HS-5 (cell line): Measurements from ENCODE around the gene ECI2.

Source experiments
- DNase-seq: peaks from one replicate; pipeline ENCODE4 v3.0.0-alpha.2; 2012; ENCODE audit warnings: low read depth

The ECI2 gene, protein sequence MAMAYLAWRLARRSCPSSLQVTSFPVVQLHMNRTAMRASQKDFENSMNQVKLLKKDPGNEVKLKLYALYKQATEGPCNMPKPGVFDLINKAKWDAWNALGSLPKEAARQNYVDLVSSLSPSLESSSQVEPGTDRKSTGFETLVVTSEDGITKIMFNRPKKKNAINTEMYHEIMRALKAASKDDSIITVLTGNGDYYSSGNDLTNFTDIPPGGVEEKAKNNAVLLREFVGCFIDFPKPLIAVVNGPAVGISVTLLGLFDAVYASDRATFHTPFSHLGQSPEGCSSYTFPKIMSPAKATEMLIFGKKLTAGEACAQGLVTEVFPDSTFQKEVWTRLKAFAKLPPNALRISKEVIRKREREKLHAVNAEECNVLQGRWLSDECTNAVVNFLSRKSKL

DNA sequence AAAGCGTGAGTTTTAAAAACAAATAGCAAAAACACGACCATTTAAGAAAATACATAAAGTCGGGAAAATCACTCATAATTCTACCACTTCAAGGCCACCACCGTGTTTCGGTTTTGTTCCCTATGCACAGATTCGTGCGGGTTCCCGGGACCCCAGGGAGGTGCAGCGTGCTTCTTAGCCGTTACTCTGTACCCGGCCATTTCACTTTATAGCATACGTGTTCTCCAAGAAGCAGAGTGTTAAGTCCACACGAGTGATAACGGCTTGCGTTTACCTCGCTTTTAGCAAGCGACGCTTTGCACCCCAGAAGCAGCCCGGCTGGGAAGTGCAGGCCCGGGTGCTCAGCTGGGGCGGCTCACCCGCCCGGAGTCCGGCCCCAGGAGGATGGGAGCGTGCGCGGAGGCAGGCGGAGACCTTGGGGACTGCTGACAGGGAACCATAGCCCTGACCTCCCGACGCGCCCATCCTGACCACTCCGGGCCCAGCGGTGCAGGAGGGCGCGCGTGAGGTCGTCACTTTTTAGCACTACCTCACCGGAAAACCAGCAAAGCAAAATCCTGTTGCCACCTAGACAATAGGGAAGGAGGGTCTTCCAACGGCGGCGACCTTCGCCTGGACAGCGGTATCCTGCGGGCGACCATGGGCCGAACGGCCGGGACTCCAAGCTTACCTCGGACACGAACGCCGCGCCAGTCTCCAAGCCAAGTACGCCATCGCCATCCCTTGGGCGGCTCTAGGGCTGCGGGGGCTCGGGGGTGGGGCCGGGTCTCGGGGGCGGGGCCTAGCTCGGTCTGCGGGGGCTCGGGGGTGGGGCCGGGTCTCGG lies at the start of gene ECI2:
ECI2 (minus strand) TSS at position 735 of the 824 bp plus-strand sequence; CDS start at position 720, 15 bp downstream.
- DNase-seq = peak; percentile 36

DNA sequence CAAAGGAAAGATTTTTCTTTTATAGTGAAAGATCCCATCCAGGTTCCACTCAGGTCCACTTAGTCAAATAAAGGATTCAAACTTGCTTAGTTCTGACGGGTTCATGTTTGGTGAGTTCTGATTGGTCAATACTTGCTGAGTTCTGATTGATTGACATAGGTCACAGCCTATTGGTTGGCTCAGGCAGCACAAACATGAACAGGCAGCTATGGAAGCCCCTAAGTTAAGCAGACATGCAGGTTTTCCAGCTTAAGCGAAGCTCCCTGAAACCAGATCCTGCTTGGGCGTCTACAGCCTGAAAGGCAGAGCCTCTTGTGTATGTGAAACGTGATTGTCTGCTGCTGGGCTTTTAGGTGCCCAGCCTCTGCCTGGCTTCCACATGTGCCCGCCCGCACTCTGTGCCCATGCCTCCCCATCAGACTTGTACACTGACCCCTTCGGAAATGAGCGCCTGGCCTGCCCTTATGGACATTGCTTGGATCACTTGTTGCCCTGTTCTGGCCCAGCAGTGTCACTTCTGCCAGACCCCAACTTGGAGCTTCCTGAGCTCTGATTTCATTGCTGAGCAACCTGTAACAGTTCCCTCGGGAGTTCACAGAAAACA lies 45.4 kb upstream of the ECI2 start:
- DNase-seq = no peak

DNA sequence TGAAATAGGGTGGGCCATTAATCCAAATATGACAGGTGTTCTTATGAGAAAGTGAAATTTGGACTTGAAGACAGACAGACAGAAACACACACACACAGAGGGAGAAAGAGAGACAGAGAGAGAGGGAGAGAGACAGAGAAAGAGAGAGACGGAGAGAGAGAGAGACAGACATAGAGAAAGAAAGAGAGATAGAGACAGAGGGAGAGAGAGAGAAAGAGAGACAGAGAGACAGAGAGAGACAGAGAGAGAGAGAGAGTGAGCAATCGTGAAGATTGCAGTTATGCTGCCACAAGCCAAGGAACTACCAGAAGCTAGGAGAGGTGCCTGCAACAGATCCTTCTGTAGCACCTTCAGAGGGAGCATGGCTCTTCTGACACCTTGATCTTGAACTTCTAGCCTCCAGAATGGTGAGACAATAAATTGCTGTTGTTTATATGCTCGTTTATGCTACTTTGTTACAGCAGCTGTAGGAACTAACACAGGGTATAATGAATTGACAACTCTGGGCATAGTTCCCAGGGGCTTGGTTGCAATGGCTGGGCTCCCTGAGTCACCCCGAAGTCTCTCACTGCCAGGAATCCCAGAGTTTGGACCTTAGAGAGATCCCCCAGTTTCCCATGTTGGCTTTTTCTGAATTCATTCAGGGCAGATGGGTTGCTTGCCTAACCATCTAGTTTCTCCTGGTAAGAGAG lies 44.7 kb upstream of the ECI2 start:
- no peak for DNase-seq

DNA sequence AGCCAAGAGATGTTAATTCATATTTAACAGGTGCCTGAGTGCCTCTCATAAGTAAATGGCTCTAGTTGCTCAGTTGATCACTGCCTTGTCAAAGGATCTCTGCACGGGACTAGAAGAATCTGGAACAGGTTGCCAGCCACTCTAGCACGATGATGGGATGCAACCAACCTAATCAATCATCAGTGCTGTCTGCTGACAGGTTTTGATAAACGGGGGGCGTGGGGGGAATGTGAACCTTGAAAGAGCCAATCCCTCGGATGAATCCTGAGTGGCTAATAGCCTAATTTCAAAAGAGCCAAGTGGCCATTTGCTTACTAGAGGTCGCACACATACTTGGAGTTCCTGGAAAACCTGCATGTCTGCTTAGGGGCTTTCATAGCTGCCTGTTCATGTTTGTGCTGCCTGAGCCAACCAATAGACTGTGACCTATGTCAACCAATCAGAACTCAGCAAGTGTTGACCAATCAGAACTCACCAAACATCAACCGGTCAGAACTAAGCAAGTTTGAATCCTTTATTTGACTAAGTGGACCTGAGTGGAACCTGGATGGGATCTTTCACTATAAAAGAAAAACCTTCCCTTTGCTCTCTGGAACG lies 43.5 kb upstream of the ECI2 start:
- DNase-seq = no peak

DNA sequence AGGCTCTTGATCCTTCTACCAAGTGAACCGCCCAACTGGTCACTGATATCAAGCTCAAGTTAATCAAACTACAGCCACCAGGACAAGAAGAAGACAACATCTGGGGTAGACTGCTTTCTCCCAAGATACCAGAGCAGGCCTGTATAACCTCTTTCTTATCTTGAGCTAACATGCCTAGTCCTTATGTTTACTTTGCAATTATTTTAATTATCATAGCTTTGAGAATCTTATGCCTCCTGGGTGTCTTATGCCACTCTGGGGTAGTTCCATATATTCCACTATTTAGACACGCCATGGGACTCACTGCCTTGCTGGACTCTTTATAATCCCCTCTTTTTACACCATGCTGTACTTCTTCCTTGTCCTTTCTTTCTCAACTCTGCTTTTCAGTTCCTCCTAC lies 41.5 kb upstream of the ECI2 start:
- no peak for DNase-seq

DNA sequence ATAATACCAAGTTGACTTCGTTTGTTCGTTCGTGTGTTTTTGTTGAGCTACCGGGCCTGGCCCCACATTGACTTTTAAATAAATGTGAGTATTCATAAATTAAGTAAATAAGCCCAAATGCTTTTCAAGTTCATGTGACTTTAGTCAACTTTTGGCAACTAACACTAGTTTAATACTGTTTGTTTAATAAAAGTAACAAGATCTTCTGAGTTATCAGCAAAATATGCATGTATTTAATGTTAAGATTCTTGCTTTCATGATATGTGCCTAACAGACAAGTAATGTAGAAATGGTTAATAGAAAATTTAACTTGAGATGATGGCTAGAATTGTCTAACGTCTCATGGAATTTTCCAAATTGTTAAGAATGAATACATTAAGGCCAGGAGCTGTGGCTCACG lies 38.7 kb upstream of the ECI2 start:
- DNase-seq = no peak

DNA sequence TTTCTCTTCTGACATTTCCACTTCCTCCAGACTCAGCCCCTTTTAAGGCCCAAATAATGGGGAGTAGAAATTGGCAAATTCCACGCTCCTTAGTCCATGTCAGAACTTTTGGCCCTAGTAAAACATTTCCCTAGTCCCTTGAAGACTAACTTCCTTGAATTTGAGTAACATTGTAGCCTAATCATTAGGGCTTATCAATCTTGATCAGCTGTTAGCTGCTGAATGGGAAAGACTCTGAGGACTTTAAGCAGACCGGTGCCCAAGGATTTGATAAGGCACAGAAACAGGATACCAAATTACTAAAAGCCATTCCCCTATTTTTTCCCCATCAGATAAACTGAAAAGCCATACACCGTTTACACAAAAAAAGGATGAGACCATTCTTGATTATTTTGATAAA lies 37.0 kb upstream of the ECI2 start:
- no peak for DNase-seq

DNA sequence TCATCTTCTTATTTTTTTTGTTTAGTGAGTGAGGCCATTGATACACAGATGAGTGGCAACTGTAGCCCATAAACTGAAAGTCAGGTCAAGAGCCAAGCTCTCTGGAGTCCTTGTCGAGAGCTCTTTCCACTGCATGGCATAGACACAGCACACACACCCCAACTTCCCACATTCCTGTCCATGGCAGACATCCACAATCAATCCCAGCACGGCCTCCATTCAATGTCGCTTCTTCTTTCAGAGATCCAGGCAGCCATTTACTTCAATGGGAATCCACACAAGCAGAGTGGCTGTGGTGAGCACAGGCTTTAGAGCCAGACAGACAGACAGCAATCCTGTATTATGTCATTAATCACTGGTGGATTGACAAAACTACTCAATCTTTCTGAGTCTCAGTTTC lies 34.9 kb upstream of the ECI2 start:
- no peak for DNase-seq

DNA sequence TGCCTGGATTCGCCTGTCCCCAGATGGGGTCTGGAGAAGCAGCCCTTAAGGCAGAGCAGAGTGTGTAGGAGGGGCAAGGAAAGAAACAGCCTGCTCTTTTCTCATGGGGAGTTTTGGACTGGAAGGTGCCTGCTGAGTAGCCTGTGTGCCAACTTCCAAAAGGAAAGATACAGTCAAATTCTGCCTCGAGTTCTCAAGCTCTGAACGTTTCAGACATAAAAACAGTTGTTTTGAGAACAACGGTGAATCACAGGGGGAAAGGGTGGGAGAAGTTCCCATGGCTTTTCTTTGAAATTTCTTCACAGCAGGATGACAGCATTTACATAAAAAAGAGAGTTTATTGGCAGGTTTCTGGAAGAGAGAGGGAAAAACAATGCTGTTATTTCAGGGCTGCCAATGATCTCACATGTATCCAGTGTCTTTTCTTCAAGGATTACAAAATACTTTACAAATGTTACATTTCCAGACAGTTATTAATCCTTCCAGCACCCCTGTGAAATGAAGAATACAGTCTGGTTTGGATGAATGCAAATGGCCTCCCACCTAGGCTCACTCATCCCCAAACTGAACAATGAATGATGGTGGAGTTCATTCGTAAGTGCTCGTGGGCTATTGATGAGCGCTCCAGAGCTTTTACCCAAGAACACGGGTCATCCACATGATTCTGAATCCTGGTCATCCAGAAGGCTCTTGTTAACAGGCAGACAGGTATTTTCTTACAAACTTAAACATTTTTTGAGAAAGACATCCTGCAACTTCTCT lies 33.8 kb upstream of the ECI2 start:
- DNase-seq = no peak

DNA sequence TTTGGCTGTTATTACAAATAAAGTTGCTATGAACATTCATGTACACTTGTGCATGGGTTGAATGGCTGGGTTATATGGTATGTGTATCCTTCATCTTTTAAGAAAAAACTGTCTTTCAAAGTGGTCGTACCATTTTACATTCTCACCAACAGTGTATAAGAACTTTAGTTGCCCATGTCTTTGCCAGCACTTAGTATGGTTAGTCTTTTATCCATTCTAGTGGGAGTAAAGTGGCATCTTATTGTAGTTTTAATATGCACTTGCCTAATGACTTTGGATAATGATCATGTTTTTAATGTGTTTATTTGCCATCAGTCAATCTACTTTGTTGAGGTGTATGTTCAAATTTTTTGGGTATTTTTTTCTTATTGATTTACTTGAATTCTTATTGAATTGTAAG lies 32.5 kb upstream of the ECI2 start:
- no peak for DNase-seq

DNA sequence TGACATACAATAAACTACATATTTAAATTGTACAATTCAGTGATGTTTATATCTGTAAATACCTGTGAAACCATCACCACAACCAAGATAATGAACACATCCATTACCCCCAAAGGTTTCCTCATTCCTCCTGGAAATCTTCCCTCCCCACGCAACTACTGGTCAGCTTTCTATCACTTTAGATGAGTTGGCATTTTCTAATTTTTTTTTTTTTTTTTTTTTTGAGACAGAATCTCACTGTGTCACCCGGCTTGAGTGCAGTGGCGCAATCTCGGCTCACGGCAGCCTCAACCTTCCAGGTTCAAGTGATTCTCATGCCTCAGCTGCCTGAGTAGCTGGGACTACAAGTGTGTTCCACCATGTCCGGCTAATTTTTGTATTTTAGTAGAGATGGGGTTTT lies 31.7 kb upstream of the ECI2 start:
- DNase-seq = no peak

DNA sequence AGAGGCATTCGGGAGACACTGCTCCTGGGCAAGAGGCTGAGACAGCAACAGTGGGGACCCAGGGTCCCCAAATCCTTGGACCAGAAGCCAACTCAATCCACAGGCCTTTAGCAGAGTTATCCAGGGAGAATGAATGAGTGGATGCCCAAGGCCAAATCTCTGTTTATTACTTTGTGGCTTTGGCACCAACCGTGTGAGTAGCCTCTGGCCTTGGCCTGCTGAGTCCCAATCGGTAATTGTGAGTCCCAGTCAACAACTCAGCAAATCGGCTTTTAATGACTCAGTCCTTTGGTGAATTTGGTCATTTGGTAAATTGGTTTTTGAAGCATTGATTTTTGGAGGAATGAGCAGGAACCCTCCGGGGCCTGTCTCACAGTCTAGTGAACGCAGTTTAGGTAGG lies 29.1 kb upstream of the ECI2 start:
- DNase-seq = no peak

DNA sequence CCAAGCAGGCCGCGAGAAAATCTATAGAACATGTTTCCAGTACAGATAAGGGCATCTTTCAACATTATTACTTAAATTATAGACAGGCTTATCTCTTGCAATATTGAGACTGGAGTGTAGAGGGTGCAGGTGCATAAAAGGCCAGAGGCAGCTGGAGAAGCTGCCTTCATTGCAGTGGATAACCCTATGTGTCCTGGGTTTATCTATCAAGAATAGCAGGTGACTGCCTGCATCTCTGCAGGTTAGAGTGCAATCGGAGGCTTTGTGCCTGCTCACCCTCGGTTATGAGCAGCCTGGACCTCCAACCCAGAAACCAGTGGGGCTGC lies 28.7 kb upstream of the ECI2 start:
- DNase-seq = no peak

DNA sequence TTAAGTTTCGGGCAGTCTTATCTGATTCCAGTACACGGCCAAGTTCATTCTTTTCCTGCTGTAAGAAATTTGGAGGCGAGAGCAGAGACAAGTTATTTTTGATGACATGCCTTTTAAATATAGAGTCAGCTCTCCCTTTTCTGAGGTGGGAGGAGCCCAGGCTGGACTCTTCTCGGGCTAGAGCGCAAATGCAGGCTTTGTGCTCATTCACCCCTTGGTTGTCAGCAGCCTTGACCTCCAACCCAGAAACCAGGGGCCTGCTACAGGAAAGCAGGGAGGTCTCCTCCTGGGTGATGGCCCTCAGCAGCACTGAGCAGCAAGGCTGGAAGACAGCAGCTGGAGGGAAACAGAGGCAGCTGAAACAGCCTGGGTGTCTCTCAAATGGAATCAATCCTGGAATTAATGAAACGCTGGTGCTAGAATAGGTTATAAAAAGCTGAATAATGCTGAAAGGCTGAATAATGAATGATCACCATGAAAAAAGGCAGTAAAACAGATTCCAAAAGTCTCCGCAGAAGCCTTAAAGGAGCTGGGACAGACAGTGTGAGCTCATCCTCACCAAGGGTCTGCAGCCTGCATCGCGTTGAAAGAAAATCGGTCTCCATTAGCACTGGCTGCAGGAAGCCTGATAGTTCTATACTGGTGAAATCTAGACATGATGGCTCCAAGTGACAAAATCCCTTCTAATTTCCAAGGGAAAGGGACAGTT lies 28.2 kb upstream of the ECI2 start:
- DNase-seq = no peak

DNA sequence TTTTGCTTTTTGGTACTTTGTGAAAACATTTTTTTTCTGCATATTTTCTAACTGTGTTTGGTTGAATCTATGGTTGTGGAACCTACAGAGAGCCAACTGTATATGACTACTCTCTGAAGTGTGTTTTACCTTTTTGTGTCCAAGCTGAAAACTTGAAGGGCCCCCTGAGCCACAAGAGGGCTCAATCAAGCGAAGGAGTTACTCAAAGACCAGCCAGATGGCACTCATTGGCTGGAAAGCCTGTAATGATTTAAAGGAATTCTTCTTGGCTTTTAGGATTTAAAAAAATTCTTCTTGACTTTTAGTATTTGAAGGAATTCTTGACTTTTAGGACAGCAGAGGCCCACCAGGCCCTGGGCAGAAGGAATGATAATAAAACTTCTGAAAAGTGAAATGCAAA lies 27.0 kb upstream of the ECI2 start:
- DNase-seq = no peak

DNA sequence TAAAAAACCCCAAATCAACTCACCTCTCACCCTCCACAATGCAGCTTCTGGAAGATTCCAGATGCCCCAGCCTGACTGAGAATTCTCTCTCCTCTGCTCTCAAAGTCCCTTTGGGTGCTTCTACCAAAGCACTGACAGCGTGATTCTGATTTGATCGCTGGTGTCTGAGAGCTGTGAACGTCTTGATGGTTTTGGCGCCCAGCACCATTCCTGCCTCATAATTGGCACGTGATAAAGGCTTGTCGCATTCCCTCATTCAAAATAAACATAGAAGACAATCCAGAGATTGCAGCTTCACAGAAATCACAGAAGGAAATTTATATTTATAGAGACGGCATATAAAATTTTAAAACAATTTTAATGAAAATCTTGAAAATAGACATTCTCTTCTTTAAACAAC lies 24.1 kb upstream of the ECI2 start:
- DNase-seq = no peak

DNA sequence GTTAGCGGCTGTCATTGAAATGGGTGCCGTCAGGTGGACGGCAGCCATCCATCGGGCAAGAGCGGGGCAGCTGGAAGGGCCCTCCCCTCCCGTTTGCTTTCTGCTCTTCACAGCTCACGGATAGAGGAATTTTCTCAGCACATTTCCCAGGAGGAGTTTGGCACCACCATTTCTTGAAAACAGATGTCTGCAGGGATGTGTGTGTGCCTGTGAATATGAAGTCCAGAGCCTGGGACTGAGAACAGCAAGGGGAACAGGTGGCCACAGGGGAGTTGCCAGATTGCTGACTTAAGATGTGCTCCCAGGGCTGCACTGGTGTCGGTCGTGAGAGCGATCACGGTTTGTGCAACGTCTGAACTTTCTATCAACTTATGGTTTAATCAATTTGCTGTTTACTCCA lies 22.1 kb upstream of the ECI2 start:
- no peak for DNase-seq

DNA sequence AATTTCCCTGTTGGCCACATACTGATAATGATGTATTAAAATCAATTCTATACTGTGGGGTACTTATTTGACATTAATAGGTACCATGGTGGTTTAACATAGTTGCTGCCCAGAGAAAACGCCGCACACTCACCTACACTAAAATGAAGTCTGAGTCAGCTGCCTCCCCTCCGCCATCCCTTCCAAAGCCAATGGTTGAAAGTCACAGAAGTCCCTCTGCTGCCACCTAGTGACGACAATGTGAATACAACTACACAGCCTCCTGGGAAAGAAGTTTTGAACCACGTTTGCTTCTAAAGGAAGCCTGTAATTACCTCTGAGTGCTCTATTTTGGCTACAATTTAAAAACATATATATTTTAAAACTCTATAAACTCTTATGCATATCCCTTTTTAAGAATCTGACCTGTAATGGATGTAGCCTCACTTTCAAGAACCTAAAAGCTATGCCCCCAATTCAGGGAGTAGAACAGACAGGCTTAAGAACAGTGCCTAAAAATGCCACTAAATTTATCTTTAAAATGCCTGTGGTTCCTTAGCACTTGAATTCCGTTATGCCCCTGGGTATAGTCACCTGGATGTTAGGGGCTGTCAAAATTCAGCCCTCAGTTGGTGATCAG lies 20.6 kb upstream of the ECI2 start:
- DNase-seq = peak; percentile 73

DNA sequence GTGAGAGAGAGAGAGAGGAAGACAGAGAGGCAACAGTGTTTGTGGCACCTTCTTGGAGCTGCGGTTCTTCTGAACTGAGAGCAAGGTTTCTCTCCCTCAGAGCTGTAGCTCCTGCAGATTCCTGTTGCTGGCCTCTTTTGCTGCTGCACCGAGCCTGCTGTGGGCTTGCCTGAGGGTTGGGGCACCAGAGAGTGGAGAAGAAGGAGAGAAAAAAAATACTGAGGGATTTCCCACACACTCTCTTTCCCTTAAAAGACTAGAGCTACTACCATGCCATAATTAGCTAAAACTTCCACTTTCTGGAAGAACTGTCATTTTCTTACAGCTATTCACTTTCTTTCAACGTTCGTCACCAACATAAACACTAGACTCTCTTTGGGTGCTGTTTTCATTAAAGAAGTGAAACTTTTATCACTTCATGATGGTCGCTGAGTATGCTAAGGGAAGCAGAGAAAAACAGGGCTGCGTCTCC lies 18.2 kb upstream of the ECI2 start:
- no peak for DNase-seq

DNA sequence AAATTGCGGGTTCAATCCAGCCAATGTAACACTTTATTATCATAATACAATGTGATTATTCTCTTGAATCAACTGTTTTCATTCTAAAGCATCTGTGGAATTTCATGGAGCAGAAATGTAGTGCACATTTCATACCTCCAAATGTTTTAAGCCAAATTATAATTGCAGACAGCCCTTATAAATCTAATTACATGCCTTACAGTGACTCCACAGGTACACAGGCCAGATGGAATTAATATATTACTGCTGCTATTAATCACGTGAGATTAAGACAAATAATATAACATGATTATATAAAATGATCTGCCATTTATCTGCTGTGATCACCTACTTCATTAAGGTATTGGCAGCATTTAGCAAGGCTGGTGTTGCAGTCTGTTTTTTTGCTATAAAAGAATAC lies 9.7 kb upstream of the ECI2 start:
- no peak for DNase-seq
